ENCODE results near the gene TRIM9. TPM values are rescaled to one million over a fixed set of nuclear protein-coding genes. Genes with fewer than 3 reads are reported as not detected.

Gene TRIM9
- total and polyA plus RNA-seq, 7 donors: 0.17 to 3.3 (median 1.1) TPM

GRCh38 chr14:50954811-50955372, 140.0 kb downstream of the TRIM9 start:
- H3K9me3 ChIP-seq: no peaks in the 10 kb centered on the region
- H3K4me1 ChIP-seq: peaks cover 8% of the 10 kb centered on the region
- H3K4me3 ChIP-seq: no peak overlapping the region
- peak overlapping the region; percentile 62 for H3K27ac ChIP-seq
- H3K36me3 ChIP-seq (ENCODE audit: insufficient read depth in 1 of 2, low read depth in 1 of 2): no peaks in the 10 kb centered on the region
- TF ChIP-seq CTCF (IDR thresholded peaks at IDR 0.05): peak; percentile 74
- no peaks in the 10 kb centered on the region for H3K27me3 ChIP-seq (ENCODE audit: insufficient read depth in 3 of 3, low read length in 2 of 3)
- intact Hi-C loops (cut with DNase I): loop anchor here (2.0 to 10.0 kb wide), 4 partner anchors 140 to 267 kb away; partner anchors contain the start of gene TRIM9 (in 2 of the 2)
- ATAC-seq: peak; percentile 69 to 93 (median 82)
- 24 to 28% (median 24%) methylated on average over 1 of the region's 1 CpG for WGBS, 3 donors
- DNase-seq: no peak

GRCh38 chr14:50953502-50953901, 141.4 kb downstream of the TRIM9 start:
- DNase-seq (no peak), ATAC-seq (no peak)
- no peak overlapping the region for H3K4me3 ChIP-seq
- intact Hi-C loops (cut with DNase I): loop anchor here in 1 of 2 donors (5.0 to 10.0 kb wide), 2 partner anchors 141 to 269 kb away; partner anchors contain the start of gene TRIM9
- H3K36me3 ChIP-seq (ENCODE audit: insufficient read depth in 1 of 2, low read depth in 1 of 2): no peaks in the 10 kb centered on the region
- no peak overlapping the region for H3K27ac ChIP-seq
- no peak for TF ChIP-seq CTCF (IDR thresholded peaks at IDR 0.05)
- no peaks in the 10 kb centered on the region for H3K9me3 ChIP-seq
- H3K27me3 ChIP-seq (ENCODE audit: insufficient read depth in 3 of 3, low read length in 2 of 3): no peaks in the 10 kb centered on the region
- peaks cover 8% of the 10 kb centered on the region for H3K4me1 ChIP-seq
- WGBS, 3 donors: 88 to 96% (median 95%) methylated on average over 1 of the region's 1 CpG

- H3K36me3 ChIP-seq (ENCODE audit: insufficient read depth in 1 of 2, low read depth in 1 of 2): no peaks in the 10 kb centered on the region
- WGBS, 3 donors: 95 to 100% (median 97%) methylated on average over 6 of the region's 6 CpGs
- H3K27me3 ChIP-seq (ENCODE audit: insufficient read depth in 3 of 3, low read length in 2 of 3): no peaks in the 10 kb centered on the region
- no peak overlapping the region for H3K27ac ChIP-seq
- no peaks in the 10 kb centered on the region for H3K9me3 ChIP-seq
- DNase-seq: no peak
- peaks cover 8% of the 10 kb centered on the region for H3K4me1 ChIP-seq
- no peak overlapping the region for H3K4me3 ChIP-seq
- ATAC-seq: no peak
- intact Hi-C loops (cut with DNase I): loop anchor here in 1 of 2 donors (5.0 to 10.0 kb wide), 2 partner anchors 144 to 271 kb away; partner anchors contain the start of gene TRIM9
- no peak for TF ChIP-seq CTCF (IDR thresholded peaks at IDR 0.05)
Measured at GRCh38 chr14:50951032-50951431, 143.9 kb downstream of the TRIM9 start.

GRCh38 chr14:50948205-50948604, 146.7 kb downstream of the TRIM9 start:
- H3K4me3 ChIP-seq: no peak overlapping the region
- ATAC-seq (no peak), DNase-seq (no peak)
- H3K27me3 ChIP-seq (ENCODE audit: insufficient read depth in 3 of 3, low read length in 2 of 3): peaks cover 0 to 1% (median 0%) of the 10 kb centered on the region in 3 donors
- intact Hi-C loops (cut with DNase I): no loop called here
- TF ChIP-seq CTCF (IDR thresholded peaks at IDR 0.05): no peak
- H3K9me3 ChIP-seq: no peaks in the 10 kb centered on the region
- H3K4me1 ChIP-seq: no peaks in the 10 kb centered on the region
- H3K27ac ChIP-seq: no peak overlapping the region
- 62 to 97% (median 85%) methylated on average over 2 of the region's 2 CpGs for WGBS, 3 donors
- H3K36me3 ChIP-seq (ENCODE audit: insufficient read depth in 1 of 2, low read depth in 1 of 2): no peaks in the 10 kb centered on the region

- Histone ChIP-seq H3K4me3 (no peak overlapping the region), H3K27me3 (ENCODE audit: insufficient read depth in 3 of 3, low read length in 2 of 3) (peaks cover 0 to 2% (median 0%) of the 10 kb centered on the region in 3 donors), H3K4me1 (no peaks in the 10 kb centered on the region), H3K36me3 (ENCODE audit: insufficient read depth in 1 of 2, low read depth in 1 of 2) (no peaks in the 10 kb centered on the region), H3K27ac (no peak overlapping the region), H3K9me3 (no peaks in the 10 kb centered on the region)
- DNase-seq: no peak
- no peak for TF ChIP-seq CTCF (IDR thresholded peaks at IDR 0.05)
- ATAC-seq: no peak
- WGBS, 3 donors: 56 to 61% (median 58%) methylated on average over 4 of the region's 4 CpGs
- intact Hi-C loops (cut with DNase I): no loop called here
Measured at GRCh38 chr14:50947446-50947845, 147.5 kb downstream of the TRIM9 start.
